H9 (cell line): ENCODE data around the gene CUEDC1. TPM values are rescaled to one million over a fixed set of nuclear protein-coding genes. Genes with fewer than 3 reads are reported as not detected.

ENCODE experiments used
- DNase-seq: peaks from one replicate; pipeline ENCODE4 v3.0.0-alpha.2; 2017
- H2AFZ ChIP-seq: one replicate; pipeline ENCODE4 v1.6.1; 2013; ENCODE audit warnings: mild to moderate bottlenecking, low read length, control low read depth, moderate library complexity
- H2AK5ac ChIP-seq: 2 replicates; pipeline ENCODE4 v1.6.1; 2013; ENCODE audit warnings: low read length, control low read depth, mixed read lengths; ENCODE audit not compliant: insufficient read length
- H2BK120ac ChIP-seq: one replicate; pipeline ENCODE4 v1.6.1; 2013; ENCODE audit warnings: low read depth, mild to moderate bottlenecking, low read length, control low read depth, inconsistent platforms; ENCODE audit not compliant: poor library complexity, severe bottlenecking
- H2BK12ac ChIP-seq: 2 replicates; pipeline ENCODE4 v1.6.1; 2013; ENCODE audit warnings: low read length, control low read depth, mixed read lengths, low read depth; ENCODE audit not compliant: insufficient read length
- H2BK15ac ChIP-seq: 2 replicates; pipeline ENCODE4 v1.6.1; 2013; ENCODE audit warnings: low read depth, low read length, control low read depth
- H2BK20ac ChIP-seq: one replicate; pipeline ENCODE4 v1.6.1; 2013; ENCODE audit warnings: low read depth, mild to moderate bottlenecking, low read length, control low read depth, inconsistent platforms; ENCODE audit not compliant: poor library complexity, severe bottlenecking
- H2BK5ac ChIP-seq: 2 replicates; pipeline ENCODE4 v1.6.1; 2013; ENCODE audit warnings: low read length, control low read depth, mixed read lengths; ENCODE audit not compliant: insufficient read length
- H3K14ac ChIP-seq: 2 replicates; pipeline ENCODE4 v1.6.1; 2013; ENCODE audit warnings: low read length, control low read depth; ENCODE audit not compliant: insufficient read depth
- H3K18ac ChIP-seq: 2 replicates; pipeline ENCODE4 v1.6.1; 2013; ENCODE audit warnings: low read depth, mild to moderate bottlenecking, mixed read lengths, low read length, control low read depth; ENCODE audit not compliant: insufficient read length
- H3K23ac ChIP-seq: 2 replicates; pipeline ENCODE4 v1.6.1; 2013; ENCODE audit warnings: low read length, control low read depth, mixed read lengths, low read depth; ENCODE audit not compliant: insufficient read length
- H3K23me2 ChIP-seq: 2 replicates; pipeline ENCODE4 v1.6.1; 2013; ENCODE audit warnings: low read depth, mild to moderate bottlenecking, mixed read lengths, low read length, control low read depth; ENCODE audit not compliant: insufficient read length, poor library complexity, severe bottlenecking
- H3K27ac ChIP-seq: 2 replicates; pipeline ENCODE4 v1.5.1; 2013; ENCODE audit warnings: low read length, control low read depth, mixed read lengths, low read depth; ENCODE audit not compliant: insufficient read length
- H3K27me3 ChIP-seq: 2 replicates; pipeline ENCODE4 v1.6.1; 2013; ENCODE audit warnings: low read length, control low read depth, inconsistent platforms; ENCODE audit not compliant: insufficient read depth
- H3K4ac ChIP-seq: 2 replicates; pipeline ENCODE4 v1.6.1; 2013; ENCODE audit warnings: low read depth, mild to moderate bottlenecking, control low read depth, inconsistent platforms, low read length, moderate library complexity
- H3K4me1 ChIP-seq: 2 replicates; pipeline ENCODE4 v1.6.1; 2013; ENCODE audit warnings: low read length, control low read depth, inconsistent platforms; ENCODE audit not compliant: insufficient read depth
- H3K4me2 ChIP-seq: 2 replicates; pipeline ENCODE4 v1.6.1; 2013; ENCODE audit warnings: low read length, control low read depth, mixed read lengths; ENCODE audit not compliant: insufficient read length, insufficient read depth
- H3K56ac ChIP-seq: 2 replicates; pipeline ENCODE4 v1.6.1; 2013; ENCODE audit warnings: low read depth, mild to moderate bottlenecking, mixed read lengths, low read length, control low read depth; ENCODE audit not compliant: insufficient read length
- H3K79me1 ChIP-seq: 2 replicates; pipeline ENCODE4 v1.6.1; 2013; ENCODE audit warnings: low read depth, mild to moderate bottlenecking, moderate library complexity, low read length, control low read depth, inconsistent platforms; ENCODE audit not compliant: insufficient read depth, poor library complexity, severe bottlenecking
- H3K79me2 ChIP-seq: 2 replicates; pipeline ENCODE4 v1.6.1; 2013; ENCODE audit warnings: low read length, control low read depth, inconsistent platforms; ENCODE audit not compliant: insufficient read depth
- H3K9ac ChIP-seq: 2 replicates; pipeline ENCODE4 v1.6.1; 2013; ENCODE audit warnings: low read length, control low read depth, mixed read lengths; ENCODE audit not compliant: insufficient read length; ENCODE audit errors: extremely low read depth
- H3K9me3 ChIP-seq: one replicate; pipeline ENCODE4 v1.6.1; 2013; ENCODE audit warnings: low read depth, low read length, inconsistent platforms; ENCODE audit not compliant: control insufficient read depth
- H3T11ph ChIP-seq: one replicate; pipeline ENCODE4 v1.6.1; 2013; ENCODE audit warnings: mild to moderate bottlenecking, low read length, control low read depth, inconsistent platforms
- H4K20me1 ChIP-seq: one replicate; pipeline ENCODE4 v1.6.1; 2013; ENCODE audit not compliant: control insufficient read depth, insufficient read length, insufficient read depth
- H4K5ac ChIP-seq: 2 replicates; pipeline ENCODE4 v1.6.1; 2013; ENCODE audit warnings: low read depth, mild to moderate bottlenecking, mixed read lengths, low read length, control low read depth; ENCODE audit not compliant: insufficient read length
- H4K8ac ChIP-seq: replicated peaks from 2 replicates; pipeline ENCODE4 v1.6.1; 2013; ENCODE audit warnings: low read length, control low read depth, mixed read lengths, low read depth; ENCODE audit not compliant: insufficient read length
- H4K91ac ChIP-seq: 2 replicates; pipeline ENCODE4 v1.6.1; 2013; ENCODE audit warnings: low read depth, mild to moderate bottlenecking, moderate library complexity, mixed read lengths, low read length, control low read depth; ENCODE audit not compliant: insufficient read length
- H3K27ac Mint-ChIP-seq, 3 experiments: 2 replicates in 2 of 3; 3 replicates in 1 of 3; pipeline ENCODE4 v1.8.0; 2020 to 2021; ENCODE audit warnings: mixed read lengths in 3 of 3, mild to moderate bottlenecking in 1 of 3, moderate library complexity in 1 of 3
- H3K27me3 Mint-ChIP-seq: 2 replicates; pipeline ENCODE4 v1.8.0; 2021; ENCODE audit warnings: low read depth, mild to moderate bottlenecking, moderate library complexity, mixed read lengths
- H3K36me3 Mint-ChIP-seq, 3 experiments: 2 replicates in 2 of 3; 3 replicates in 1 of 3; pipeline ENCODE4 v1.8.0; 2020 to 2021; ENCODE audit warnings: low read depth in 3 of 3, mixed read lengths in 3 of 3; ENCODE audit not compliant: insufficient read depth in 1 of 3
- H3K4me1 Mint-ChIP-seq, 2 experiments: 2 replicates each; pipeline ENCODE4 v1.8.0; 2020; ENCODE audit warnings: mixed read lengths in 2 of 2
- H3K4me3 Mint-ChIP-seq, 2 experiments: 2 replicates in 1 of 2; 3 replicates in 1 of 2; pipeline ENCODE4 v1.8.0; 2020 to 2021; ENCODE audit warnings: mild to moderate bottlenecking in 2 of 2, mixed read lengths in 2 of 2, moderate library complexity in 1 of 2
- H3K9me3 Mint-ChIP-seq, 2 experiments: 2 replicates in 1 of 2; 3 replicates in 1 of 2; pipeline ENCODE4 v1.8.0; 2020; ENCODE audit warnings: mild to moderate bottlenecking in 2 of 2, mixed read lengths in 2 of 2, moderate library complexity in 1 of 2
- WGBS: extraction: QIAGEN DNeasy Blood & Tissue Kit; methylation state at CpG from one replicate; pipeline ENCODE4 v1.1.7; 2013; ENCODE audit warnings: missing lambda C conversion rate, low lambda C conversion rate, mixed read lengths; ENCODE audit not compliant: insufficient read length; ENCODE audit errors: extremely low coverage; 5-methylcytosine and 5-hydroxymethylcytosine counted together
- total RNA-seq: library from RNA; stranded (reverse); gene quantifications from 2 replicates; pipeline ENCODE4 v1.2.1, GENCODE V29; 2021
- TF ChIP-seq, protein P1 (sequence below): fragments of 200-600 bp; sonication (generic); conservative IDR thresholded peaks from 3 replicates; pipeline ENCODE4 v1.8.0; 2021; ENCODE audit warnings: antibody characterized with exemption, mild to moderate bottlenecking

CUEDC1 gene
- total RNA-seq, 1 experiment from 2014 or later: 7.3 TPM

DNA sequence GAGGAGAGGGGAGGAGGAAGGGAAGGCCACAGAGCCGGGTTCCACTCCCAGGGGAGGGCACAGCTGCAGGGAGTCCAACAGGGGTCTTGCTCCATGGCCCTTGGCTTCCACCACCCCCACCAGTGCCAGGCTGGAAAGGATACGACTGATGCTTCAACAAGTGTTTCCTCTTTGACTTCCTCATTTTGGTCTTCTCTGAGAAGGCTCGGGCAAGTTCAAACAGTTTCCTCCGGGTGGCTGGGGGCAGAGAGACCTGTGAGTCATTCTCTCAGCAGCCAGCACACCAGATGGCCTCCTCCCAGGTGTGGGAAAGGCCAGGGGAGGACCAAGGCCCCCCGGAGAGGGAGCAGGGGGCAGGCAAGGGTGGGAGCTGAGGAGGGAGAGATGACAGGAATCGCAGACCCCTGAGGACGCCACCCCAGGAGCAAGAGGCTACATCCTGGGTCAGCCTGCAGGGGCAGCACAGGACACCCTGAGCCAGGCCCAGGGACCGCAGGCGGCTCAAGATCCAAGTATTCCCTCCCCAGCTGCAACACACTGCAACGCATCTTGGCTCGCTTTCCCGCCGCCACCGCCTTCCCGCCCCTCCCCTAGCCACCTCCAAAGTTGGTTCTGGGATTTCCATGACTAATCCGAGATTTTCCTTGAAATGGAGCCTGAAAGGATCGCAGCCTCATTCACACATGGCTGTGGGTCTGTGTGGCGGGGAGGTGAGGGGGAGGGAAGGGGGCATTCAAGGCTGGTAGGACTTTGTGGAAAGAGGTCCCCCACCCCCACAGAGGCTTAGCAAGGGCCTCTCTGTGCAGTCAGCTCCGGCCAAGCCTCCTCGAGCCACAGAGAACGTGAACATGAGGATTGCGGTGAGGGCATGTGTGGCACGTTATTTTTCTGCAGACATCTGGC, 87.0 kb downstream of the CUEDC1 start:
- H3K4me3 Mint-ChIP-seq: peak overlapping the region in 1 of 2 experiments; percentile 44; a peak in 2 of 5 replicates
- no peak overlapping the region for H2AFZ ChIP-seq

More for the DNA sequence above, 87.0 kb downstream of the CUEDC1 start:
- Mint-ChIP-seq H3K27ac (peak overlapping the region; percentile 28 to 79 (median 58); a peak in 3 of 7 replicates), H3K4me1 (peaks cover 40 to 44% of the 10 kb centered on the region in 2 experiments), H3K9me3 (no peaks in the 10 kb centered on the region), H3K27me3 (peaks cover 28% of the 10 kb centered on the region), H3K36me3 (peaks cover 4 to 12% (median 9%) of the 10 kb centered on the region in 3 experiments; a peak in 3 of 7 replicates)
- H3K18ac ChIP-seq: no peak overlapping the region
- H3K79me2 ChIP-seq: no peaks in the 10 kb centered on the region
- no CpG with 5 or more reads among the region's 23 CpGs for WGBS
- H3K9me3 ChIP-seq: no peaks in the 10 kb centered on the region
- H3K4me1 ChIP-seq: peaks cover 3% of the 10 kb centered on the region; the same call in 1 of the 2 replicates
- no peak overlapping the region for H3K9ac ChIP-seq
- H4K20me1 ChIP-seq: no peaks in the 10 kb centered on the region
- no peak overlapping the region for H4K91ac ChIP-seq
- H3T11ph ChIP-seq: no peak overlapping the region
- no peak overlapping the region for H2BK5ac ChIP-seq
- H3K27ac ChIP-seq: no peak overlapping the region
- H3K23me2 ChIP-seq: no peaks in the 10 kb centered on the region
- H2BK20ac ChIP-seq: no peak overlapping the region
- H4K8ac ChIP-seq: no peak overlapping the region
- H3K56ac ChIP-seq: no peak overlapping the region
- no peak overlapping the region for H2BK12ac ChIP-seq
- no peak overlapping the region for H3K23ac ChIP-seq
- no peaks in the 10 kb centered on the region for H3K79me1 ChIP-seq
- H4K5ac ChIP-seq: no peak overlapping the region
- no peak overlapping the region for H3K4me2 ChIP-seq
- H2AK5ac ChIP-seq: no peak overlapping the region
- no peak overlapping the region for H2BK15ac ChIP-seq
- no peaks in the 10 kb centered on the region; the same call in 1 of the 2 replicates for H3K27me3 ChIP-seq
- no peak overlapping the region; the same call in 1 of the 2 replicates for H3K14ac ChIP-seq
- H2BK120ac ChIP-seq: no peak overlapping the region
- peak; percentile 91 for DNase-seq
- TF ChIP-seq, protein P1, sequence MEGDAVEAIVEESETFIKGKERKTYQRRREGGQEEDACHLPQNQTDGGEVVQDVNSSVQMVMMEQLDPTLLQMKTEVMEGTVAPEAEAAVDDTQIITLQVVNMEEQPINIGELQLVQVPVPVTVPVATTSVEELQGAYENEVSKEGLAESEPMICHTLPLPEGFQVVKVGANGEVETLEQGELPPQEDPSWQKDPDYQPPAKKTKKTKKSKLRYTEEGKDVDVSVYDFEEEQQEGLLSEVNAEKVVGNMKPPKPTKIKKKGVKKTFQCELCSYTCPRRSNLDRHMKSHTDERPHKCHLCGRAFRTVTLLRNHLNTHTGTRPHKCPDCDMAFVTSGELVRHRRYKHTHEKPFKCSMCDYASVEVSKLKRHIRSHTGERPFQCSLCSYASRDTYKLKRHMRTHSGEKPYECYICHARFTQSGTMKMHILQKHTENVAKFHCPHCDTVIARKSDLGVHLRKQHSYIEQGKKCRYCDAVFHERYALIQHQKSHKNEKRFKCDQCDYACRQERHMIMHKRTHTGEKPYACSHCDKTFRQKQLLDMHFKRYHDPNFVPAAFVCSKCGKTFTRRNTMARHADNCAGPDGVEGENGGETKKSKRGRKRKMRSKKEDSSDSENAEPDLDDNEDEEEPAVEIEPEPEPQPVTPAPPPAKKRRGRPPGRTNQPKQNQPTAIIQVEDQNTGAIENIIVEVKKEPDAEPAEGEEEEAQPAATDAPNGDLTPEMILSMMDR: peak; percentile 71
- H3K4ac ChIP-seq: no peak overlapping the region
